Astrocyte (in vitro differentiated cells and primary cell): ENCODE measurements around the gene PIP4K2A. TPM values are rescaled to one million over a fixed set of nuclear protein-coding genes. Genes with fewer than 3 reads are reported as not detected.
A peak's percentile ranks its signal among the peaks of the same experiment; 100 is the strongest.

ENCODE experiments used
- DNase-seq: peaks from one replicate; pipeline ENCODE4 v3.0.0-alpha.2; 2010; ENCODE audit warnings: low read depth
- FAIRE-seq: peaks from 2 replicates; lab custom pipeline; 2011; peaks lifted over from hg19 to GRCh38; lab: Jason Lieb, UNC
- H2AFZ ChIP-seq: 2 replicates; pipeline ENCODE4 v1.6.0; 2012; ENCODE audit warnings: low read depth, low read length, inconsistent platforms
- H3K27ac ChIP-seq: 2 replicates; pipeline ENCODE4 v1.5.1; 2011; ENCODE audit warnings: low read depth, low read length, inconsistent platforms
- H3K27me3 ChIP-seq: 2 replicates; pipeline ENCODE4 v1.6.0; 2011; ENCODE audit warnings: low read length, inconsistent platforms; ENCODE audit not compliant: insufficient read depth
- H3K36me3 ChIP-seq: 2 replicates; pipeline ENCODE4 v1.5.1; 2011; ENCODE audit warnings: low read length, inconsistent platforms; ENCODE audit not compliant: insufficient read depth
- H3K4me1 ChIP-seq: 2 replicates; pipeline ENCODE4 v1.5.1; 2011; ENCODE audit warnings: low read length, inconsistent platforms; ENCODE audit not compliant: insufficient read depth
- H3K4me2 ChIP-seq: 2 replicates; pipeline ENCODE4 v1.6.0; 2012; ENCODE audit warnings: low read length, inconsistent platforms
- H3K4me3 ChIP-seq: 2 replicates; pipeline ENCODE4 v1.5.1; 2011; ENCODE audit warnings: low read depth, mild to moderate bottlenecking, low read length, inconsistent platforms; ENCODE audit not compliant: insufficient read depth
- H3K79me2 ChIP-seq: 2 replicates; pipeline ENCODE4 v1.6.0; 2012; ENCODE audit warnings: mild to moderate bottlenecking, low read length, inconsistent platforms; ENCODE audit not compliant: insufficient read depth
- H3K9ac ChIP-seq: 2 replicates; pipeline ENCODE4 v1.6.0; 2012; ENCODE audit warnings: mild to moderate bottlenecking, low read length, inconsistent platforms
- H3K9me3 ChIP-seq: 2 replicates; pipeline ENCODE4 v1.5.1; 2012; ENCODE audit warnings: low read depth, mild to moderate bottlenecking, low read length, inconsistent platforms; ENCODE audit not compliant: insufficient read depth
- H4K20me1 ChIP-seq: 2 replicates; pipeline ENCODE4 v1.6.0; 2012; ENCODE audit warnings: low read length, inconsistent platforms; ENCODE audit not compliant: insufficient read depth
- H3K27ac Mint-ChIP-seq: one replicate; pipeline ENCODE4 v1.8.0; 2021; ENCODE audit warnings: mild to moderate bottlenecking, mixed read lengths; ENCODE audit not compliant: unreplicated experiment
- H3K27me3 Mint-ChIP-seq: one replicate; pipeline ENCODE4 v1.8.0; 2021; ENCODE audit warnings: low read depth, mixed read lengths; ENCODE audit not compliant: unreplicated experiment
- H3K36me3 Mint-ChIP-seq: one replicate; pipeline ENCODE4 v1.8.0; 2021; ENCODE audit warnings: low read depth, mixed read lengths; ENCODE audit not compliant: unreplicated experiment
- H3K4me1 Mint-ChIP-seq: one replicate; pipeline ENCODE4 v1.8.0; 2021; ENCODE audit warnings: low read depth, mixed read lengths; ENCODE audit not compliant: unreplicated experiment
- H3K4me3 Mint-ChIP-seq: one replicate; pipeline ENCODE4 v1.8.0; 2021; ENCODE audit warnings: mild to moderate bottlenecking, moderate library complexity, mixed read lengths; ENCODE audit not compliant: unreplicated experiment
- H3K9me3 Mint-ChIP-seq: one replicate; pipeline ENCODE4 v1.8.0; 2021; ENCODE audit warnings: mild to moderate bottlenecking, mixed read lengths; ENCODE audit not compliant: unreplicated experiment
- EZH2 ChIP-seq: IDR thresholded peaks from 2 replicates; pipeline ENCODE4 v1.6.1; 2012; ENCODE audit warnings: mild to moderate bottlenecking, low read length, inconsistent platforms; ENCODE audit not compliant: insufficient read depth
- total RNA-seq: library from RNA; stranded (reverse); gene quantifications from 2 replicates; pipeline ENCODE4 v1.2.1, GENCODE V29; 2021
- TF ChIP-seq, protein P1 (sequence below): IDR thresholded peaks from 2 replicates; pipeline ENCODE4 v1.5.1; 2011; ENCODE audit warnings: low read depth, mild to moderate bottlenecking, inconsistent platforms, low read length, moderate library complexity; ENCODE audit not compliant: insufficient read depth

PIP4K2A gene
- total RNA-seq, 1 donor from 2014 or later, result 36.8 TPM

- FAIRE-seq (no peak), DNase-seq (no peak)
- H3K27me3 ChIP-seq, result no peaks in the 10 kb centered on the region
- Mint-ChIP-seq H3K36me3 (no peaks in the 10 kb centered on the region), H3K4me1 (peaks cover 77% of the 10 kb centered on the region), H3K9me3 (no peaks in the 10 kb centered on the region), H3K27me3 (no peaks in the 10 kb centered on the region), H3K4me3 (no peak overlapping the region), H3K27ac (no peak overlapping the region)
- H3K36me3 ChIP-seq, result no peaks in the 10 kb centered on the region
- H3K4me3 ChIP-seq, result no peak overlapping the region
- H2AFZ ChIP-seq, result no peak overlapping the region
- H4K20me1 ChIP-seq, result no peaks in the 10 kb centered on the region
- no peak overlapping the region for H3K9ac ChIP-seq
- peaks cover 48% of the 10 kb centered on the region for H3K79me2 ChIP-seq
- H3K4me1 ChIP-seq, result peaks cover 71% of the 10 kb centered on the region
- no peak overlapping the region for H3K27ac ChIP-seq
- TF ChIP-seq EZH2, result no peak
- TF ChIP-seq, protein P1, sequence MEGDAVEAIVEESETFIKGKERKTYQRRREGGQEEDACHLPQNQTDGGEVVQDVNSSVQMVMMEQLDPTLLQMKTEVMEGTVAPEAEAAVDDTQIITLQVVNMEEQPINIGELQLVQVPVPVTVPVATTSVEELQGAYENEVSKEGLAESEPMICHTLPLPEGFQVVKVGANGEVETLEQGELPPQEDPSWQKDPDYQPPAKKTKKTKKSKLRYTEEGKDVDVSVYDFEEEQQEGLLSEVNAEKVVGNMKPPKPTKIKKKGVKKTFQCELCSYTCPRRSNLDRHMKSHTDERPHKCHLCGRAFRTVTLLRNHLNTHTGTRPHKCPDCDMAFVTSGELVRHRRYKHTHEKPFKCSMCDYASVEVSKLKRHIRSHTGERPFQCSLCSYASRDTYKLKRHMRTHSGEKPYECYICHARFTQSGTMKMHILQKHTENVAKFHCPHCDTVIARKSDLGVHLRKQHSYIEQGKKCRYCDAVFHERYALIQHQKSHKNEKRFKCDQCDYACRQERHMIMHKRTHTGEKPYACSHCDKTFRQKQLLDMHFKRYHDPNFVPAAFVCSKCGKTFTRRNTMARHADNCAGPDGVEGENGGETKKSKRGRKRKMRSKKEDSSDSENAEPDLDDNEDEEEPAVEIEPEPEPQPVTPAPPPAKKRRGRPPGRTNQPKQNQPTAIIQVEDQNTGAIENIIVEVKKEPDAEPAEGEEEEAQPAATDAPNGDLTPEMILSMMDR, result no peak
- H3K4me2 ChIP-seq, result no peak overlapping the region
- no peaks in the 10 kb centered on the region for H3K9me3 ChIP-seq
These were observed 92.1 kb downstream of the PIP4K2A start for GRCh38 chr10:22622242-22622806.

- peaks cover 48% of the 10 kb centered on the region for H3K79me2 ChIP-seq
These were observed 92.7 kb downstream of the PIP4K2A start for GRCh38 chr10:22621726-22622125.

GRCh38 chr10:22620929-22621328 lies 93.4 kb downstream of the PIP4K2A start:
- FAIRE-seq, result no peak
- Mint-ChIP-seq H3K9me3 (no peaks in the 10 kb centered on the region), H3K4me3 (no peak overlapping the region), H3K36me3 (no peaks in the 10 kb centered on the region), H3K27ac (peak overlapping the region; percentile 54), H3K27me3 (no peaks in the 10 kb centered on the region), H3K4me1 (peaks cover 71% of the 10 kb centered on the region)
- Histone ChIP-seq H3K36me3 (no peaks in the 10 kb centered on the region), H2AFZ (no peak overlapping the region), H3K9me3 (no peaks in the 10 kb centered on the region), H3K4me3 (no peak overlapping the region), H3K4me1 (peaks cover 64% of the 10 kb centered on the region), H4K20me1 (peaks cover under 1% of the 10 kb centered on the region), H3K79me2 (peaks cover 56% of the 10 kb centered on the region), H3K27me3 (no peaks in the 10 kb centered on the region), H3K27ac (peak overlapping the region; percentile 86), H3K4me2 (peak overlapping the region; percentile 60), H3K9ac (peak overlapping the region; percentile 45)
- TF ChIP-seq, protein P1, result no peak
- no peak for TF ChIP-seq EZH2
- DNase-seq, result no peak

More at GRCh38 chr10:22621726-22622125, 92.7 kb downstream of the PIP4K2A start:
- Mint-ChIP-seq H3K27me3 (no peaks in the 10 kb centered on the region), H3K9me3 (no peaks in the 10 kb centered on the region), H3K4me1 (peaks cover 78% of the 10 kb centered on the region), H3K4me3 (no peak overlapping the region), H3K27ac (no peak overlapping the region), H3K36me3 (no peaks in the 10 kb centered on the region)
- Histone ChIP-seq H2AFZ (no peak overlapping the region), H3K4me3 (no peak overlapping the region), H3K36me3 (no peaks in the 10 kb centered on the region), H3K27ac (no peak overlapping the region), H3K4me1 (peaks cover 66% of the 10 kb centered on the region), H3K4me2 (no peak overlapping the region), H3K27me3 (no peaks in the 10 kb centered on the region), H3K9me3 (no peaks in the 10 kb centered on the region), H3K9ac (no peak overlapping the region), H4K20me1 (no peaks in the 10 kb centered on the region)
- TF ChIP-seq, protein P1, result no peak
- TF ChIP-seq EZH2, result no peak
- FAIRE-seq (no peak), DNase-seq (no peak)
